NCI-H2029 treated with DMSO at 0.1 percent for 48 hours (cell line): Measurements from ENCODE around the gene SKIL.
"Not testable (repeated sequence)": the region's sequence is repeated elsewhere in the genome, so short reads cannot be mapped to it uniquely, and the experiment has no call there.

ENCODE experiments used
- DNase-seq: peaks from one replicate; lab custom pipeline; 2025; lab: John Stamatoyannopoulos, UW

SKIL gene, protein sequence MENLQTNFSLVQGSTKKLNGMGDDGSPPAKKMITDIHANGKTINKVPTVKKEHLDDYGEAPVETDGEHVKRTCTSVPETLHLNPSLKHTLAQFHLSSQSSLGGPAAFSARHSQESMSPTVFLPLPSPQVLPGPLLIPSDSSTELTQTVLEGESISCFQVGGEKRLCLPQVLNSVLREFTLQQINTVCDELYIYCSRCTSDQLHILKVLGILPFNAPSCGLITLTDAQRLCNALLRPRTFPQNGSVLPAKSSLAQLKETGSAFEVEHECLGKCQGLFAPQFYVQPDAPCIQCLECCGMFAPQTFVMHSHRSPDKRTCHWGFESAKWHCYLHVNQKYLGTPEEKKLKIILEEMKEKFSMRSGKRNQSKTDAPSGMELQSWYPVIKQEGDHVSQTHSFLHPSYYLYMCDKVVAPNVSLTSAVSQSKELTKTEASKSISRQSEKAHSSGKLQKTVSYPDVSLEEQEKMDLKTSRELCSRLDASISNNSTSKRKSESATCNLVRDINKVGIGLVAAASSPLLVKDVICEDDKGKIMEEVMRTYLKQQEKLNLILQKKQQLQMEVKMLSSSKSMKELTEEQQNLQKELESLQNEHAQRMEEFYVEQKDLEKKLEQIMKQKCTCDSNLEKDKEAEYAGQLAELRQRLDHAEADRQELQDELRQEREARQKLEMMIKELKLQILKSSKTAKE

GRCh38 chr3:170357176-170358041 lies at the start of gene SKIL:
TSS of gene SKIL (plus strand) at chr3:170357715. CDS start at chr3:170360332, 2,617 bp downstream.
- peak; percentile 77 for DNase-seq

DNA sequence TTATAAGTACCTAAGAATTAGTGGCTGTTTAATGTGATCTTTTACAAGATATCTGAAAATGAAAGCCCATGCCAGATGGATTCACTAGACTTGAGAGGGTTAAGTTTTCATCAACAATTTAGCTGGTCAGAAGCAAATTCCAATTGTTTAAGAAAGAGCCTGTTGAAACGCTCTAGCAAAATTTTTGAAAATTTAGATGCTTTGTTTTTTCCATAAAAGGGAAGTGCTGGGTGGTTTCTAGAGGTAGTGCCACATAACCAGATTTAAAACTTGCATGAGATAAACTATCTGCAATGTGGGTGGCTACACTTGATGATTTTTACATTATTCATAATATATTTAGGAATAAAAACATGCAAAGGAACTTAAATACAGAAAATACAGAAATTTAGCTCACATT lies 48.5 kb upstream of the SKIL start:
- DNase-seq: no peak

DNA sequence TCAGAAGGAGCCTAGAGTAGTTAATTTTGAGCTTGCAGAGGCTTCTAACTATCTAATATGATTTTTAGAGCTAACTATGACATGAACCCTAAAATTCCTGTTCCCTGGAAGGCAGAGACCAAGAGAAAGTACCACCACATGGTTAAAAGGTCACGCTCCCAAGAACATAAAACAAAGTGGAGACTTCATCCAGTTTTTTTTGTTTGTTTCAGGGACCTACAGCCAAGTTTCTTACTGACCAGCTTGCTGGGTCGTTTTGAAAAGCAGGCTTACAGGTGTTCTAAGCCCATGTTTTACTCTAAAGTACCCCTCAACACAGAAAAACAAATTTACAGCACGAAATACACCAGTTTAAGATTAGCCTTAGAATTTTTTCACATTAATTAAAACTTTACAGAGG lies 39.6 kb upstream of the SKIL start:
- DNase-seq: no peak

DNA sequence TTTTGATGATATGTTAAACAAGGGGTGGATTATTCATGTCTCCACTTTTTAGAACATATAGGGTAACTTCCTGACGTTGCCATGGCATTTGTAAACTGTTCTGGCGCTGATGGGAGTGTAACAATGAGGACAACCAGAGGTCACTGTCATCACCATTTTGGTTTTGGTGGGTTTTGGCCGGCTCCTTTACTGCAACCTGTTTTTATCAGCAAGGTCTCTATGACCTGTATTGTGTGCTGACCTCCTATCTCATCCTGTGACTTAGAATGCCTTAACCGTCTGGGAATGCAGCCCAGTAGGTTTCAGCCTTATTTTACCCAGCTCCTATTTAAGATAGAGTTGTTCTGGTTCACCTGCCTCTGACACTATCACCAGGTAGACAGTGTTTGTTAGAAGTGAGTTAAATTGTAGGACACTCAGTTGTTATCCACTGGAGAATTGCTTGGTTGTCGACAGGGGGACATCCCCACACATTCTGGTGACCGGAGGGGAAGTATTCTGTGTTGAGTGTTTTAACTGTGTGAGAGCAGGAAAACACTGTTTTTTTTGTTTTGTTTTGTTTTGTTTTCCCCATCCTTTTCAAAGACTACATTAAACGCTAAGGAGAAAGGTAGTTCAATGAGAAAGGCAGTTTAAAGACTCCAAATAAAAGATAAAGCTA lies 36.9 kb upstream of the SKIL start:
- DNase-seq: no peak

- peak; percentile 7 for DNase-seq
Observed at GRCh38 chr3:170321321-170322034, 36.0 kb upstream of the SKIL start.

DNA sequence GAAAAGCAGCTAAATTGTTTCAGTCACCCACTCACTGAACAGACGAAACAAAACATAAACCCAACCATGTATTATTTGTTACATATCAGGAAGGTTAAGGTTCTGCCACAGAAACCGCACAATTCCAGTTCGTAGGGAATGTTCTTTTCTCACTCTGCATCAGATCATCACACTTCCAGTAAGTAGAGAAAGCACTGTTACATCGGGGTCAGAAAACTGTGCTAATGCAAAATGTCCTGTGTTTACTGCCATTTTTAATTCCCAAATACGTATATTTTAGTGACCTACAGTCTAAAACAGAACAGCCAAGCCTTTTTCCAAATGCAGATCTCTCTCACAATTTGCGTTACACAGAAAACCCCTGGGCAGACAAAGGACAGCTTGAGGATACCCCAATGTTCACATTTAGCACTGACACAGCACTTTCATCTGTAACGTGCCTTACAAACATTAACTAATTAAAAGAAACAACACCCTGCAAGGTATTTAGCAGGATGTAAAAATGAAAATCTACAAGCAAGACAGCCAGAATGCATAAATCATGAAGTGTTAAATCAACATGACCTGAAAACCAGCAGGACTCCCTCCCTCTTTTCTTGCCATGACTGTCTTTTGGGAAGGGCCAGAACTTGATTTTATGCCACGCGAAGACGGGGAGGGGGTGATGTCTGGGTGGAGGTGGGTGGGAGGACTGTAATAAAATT lies 34.8 kb upstream of the SKIL start:
- DNase-seq: no peak

DNA sequence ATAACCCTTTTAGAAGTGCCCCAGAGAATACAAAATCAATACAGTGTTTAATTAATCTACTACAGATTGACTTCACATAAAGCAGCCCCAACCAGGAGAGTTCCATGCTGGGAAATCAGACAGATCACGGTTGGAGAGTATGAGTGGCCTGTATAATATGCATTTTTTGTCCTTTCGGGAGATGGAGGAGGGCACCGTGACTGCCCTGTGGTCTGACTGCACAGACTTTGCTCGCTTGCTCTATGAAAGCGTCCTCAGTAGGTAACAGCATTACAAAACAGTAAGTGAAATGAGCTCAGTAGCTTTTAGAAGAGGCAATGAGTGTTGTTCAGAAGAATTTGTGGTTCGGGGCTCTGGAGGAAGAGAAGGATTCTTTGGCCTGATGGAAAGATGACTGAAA lies 34.2 kb upstream of the SKIL start:
- DNase-seq: no peak

- no peak for DNase-seq
Observed at GRCh38 chr3:170324962-170325361, 32.6 kb upstream of the SKIL start.

GRCh38 chr3:170327040-170327808 lies 30.3 kb upstream of the SKIL start:
- DNase-seq: no peak

- not testable (repeated sequence) for DNase-seq
Observed at GRCh38 chr3:170327868-170328548, 29.5 kb upstream of the SKIL start.

- DNase-seq: no peak
Observed at GRCh38 chr3:170330366-170330765, 27.1 kb upstream of the SKIL start.

DNA sequence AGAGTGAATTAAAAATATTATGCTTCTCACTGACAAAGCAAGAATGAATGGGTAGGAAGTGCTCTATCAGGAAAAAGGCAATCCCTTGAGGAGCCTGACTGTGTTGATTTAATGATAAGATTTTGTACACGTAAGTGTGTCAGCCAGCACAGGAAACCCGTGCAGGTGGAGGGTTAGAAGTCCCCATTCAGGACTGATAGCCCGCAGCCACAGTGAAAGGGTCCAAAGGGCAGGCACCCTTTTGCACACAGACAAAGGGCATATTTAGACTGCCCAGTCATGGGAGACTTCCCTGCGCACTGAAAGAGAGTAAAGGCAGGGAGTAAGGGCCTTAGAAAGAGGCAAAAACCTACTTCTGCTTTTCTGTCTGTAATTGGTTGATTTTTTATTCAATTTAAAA lies 26.4 kb upstream of the SKIL start:
- no peak for DNase-seq

- no peak for DNase-seq
Observed at GRCh38 chr3:170337420-170337819, 20.1 kb upstream of the SKIL start.

GRCh38 chr3:170338690-170339340 lies 18.7 kb upstream of the SKIL start:
- no peak for DNase-seq

GRCh38 chr3:170342273-170342672 lies 15.2 kb upstream of the SKIL start:
- DNase-seq: not testable (repeated sequence)

- DNase-seq: not testable (repeated sequence)
Observed at GRCh38 chr3:170343859-170344258, 13.7 kb upstream of the SKIL start.

- no peak for DNase-seq
Observed at GRCh38 chr3:170344971-170345370, 12.5 kb upstream of the SKIL start.

GRCh38 chr3:170346481-170347392 lies 10.8 kb upstream of the SKIL start:
- no peak for DNase-seq
